ENCODE measurements around the gene CFH.
"Not testable (repeated sequence)": the region's sequence is repeated elsewhere in the genome, so short reads cannot be mapped to it uniquely, and the experiment has no call there.

CFH gene

DNA sequence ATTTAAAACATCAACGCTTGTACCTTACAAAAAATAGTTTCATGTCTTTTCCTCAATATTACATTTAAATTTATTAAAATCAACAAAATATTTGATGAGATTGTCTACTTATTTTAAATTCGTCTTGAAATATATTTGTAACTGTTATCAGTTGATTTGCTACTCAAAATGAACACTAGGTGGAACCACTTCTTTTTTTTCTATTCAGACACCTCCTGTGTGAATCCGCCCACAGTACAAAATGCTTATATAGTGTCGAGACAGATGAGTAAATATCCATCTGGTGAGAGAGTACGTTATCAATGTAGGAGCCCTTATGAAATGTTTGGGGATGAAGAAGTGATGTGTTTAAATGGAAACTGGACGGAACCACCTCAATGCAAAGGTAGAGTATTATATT is 91.4 kb downstream of the CFH start:
- DNase-seq (ENCODE audit: low spot score) (peak; percentile 39), FAIRE-seq (peak; percentile 92)

DNA sequence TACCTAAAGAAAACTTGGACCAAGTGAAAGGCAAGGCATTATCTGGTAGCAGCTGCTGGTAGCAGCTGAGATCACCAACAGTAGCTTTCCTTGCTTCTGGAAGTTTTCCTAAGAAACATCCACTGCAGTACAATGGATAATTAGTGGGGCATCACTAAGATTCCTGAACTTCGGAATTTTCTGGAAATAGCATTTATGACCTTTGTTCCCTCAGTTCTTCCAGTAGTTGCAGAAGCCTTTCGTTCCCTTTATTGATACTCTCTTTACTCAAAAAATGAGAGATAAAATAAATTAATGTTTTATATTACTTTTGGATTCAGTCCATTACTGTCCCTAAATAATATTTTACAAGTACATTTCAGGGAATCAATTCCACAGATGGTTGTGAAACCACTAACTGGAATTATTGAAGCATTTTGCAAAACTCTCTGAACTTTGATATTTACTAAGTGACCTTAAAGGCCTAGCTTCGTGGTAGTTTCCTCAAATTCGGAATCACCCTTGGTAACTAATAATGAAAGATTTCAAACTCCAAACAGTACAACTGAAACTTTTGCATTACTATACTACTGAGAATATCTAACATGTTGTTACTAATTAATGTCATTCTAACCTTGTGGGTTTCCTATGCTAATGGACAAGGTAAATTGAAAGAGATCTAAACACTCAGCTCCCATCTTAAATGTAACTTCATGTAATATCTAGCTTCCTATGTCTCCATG is 113.3 kb downstream of the CFH start:
- DNase-seq (ENCODE audit: low spot score); FAIRE-seq: not testable (repeated sequence)

DNA sequence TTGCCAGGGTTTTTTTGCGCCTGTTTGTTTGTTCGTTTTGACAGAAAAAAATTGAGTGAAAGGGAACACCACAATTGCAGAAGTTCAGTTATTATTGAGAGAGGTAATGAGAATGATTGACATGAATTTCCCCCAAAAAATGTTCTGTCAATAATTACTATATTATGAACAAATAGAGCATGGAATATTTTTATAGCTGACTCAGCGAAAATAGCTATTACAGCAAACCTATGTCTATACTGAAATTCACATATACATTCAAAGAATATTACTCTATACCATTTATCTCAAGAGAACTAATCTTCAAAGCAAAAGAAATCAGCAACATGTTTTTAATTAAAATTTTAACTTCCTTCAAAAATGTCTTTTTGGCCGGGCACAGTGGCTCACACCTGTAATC is 118.0 kb downstream of the CFH start:
- not testable (repeated sequence) for FAIRE-seq; DNase-seq (ENCODE audit: low spot score)

DNA sequence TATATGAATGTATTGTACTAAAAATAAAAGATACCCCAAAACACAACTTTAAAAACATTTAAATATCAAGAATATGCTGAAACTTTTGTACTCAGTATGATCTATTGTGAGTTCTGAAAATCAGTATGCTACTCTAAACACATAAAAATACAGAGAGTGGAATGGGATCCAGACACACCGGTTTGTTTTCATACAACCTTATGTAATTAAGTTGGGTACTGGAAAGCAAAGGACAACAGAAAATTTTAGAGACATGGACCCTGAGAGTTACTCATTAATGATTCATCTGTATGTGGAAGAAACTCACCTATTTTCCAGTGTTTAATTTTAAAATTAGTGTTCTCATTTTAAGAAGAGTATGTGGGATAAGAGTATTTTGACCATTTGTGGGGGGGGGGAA is 121.9 kb downstream of the CFH start:
- FAIRE-seq (no peak), DNase-seq (ENCODE audit: low spot score) (no peak)

DNA sequence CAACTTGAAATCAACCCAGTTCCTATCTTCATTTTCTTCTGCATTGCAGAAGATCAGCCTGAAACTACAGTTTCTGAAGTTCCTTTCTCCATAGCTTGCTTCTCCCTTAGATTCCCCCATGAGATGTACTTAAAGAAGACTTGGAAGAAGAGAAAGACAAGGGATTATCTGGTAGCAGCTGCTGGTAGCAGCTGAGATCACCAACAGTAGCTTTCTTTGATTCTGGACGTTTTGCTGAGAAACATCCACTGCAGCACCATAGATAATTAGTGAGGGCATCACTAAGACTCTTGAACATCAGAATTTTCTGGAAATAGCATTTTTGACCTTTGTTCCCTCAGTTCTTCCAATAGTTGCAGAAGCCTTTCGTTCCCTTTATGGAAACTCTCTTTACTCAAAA is 122.3 kb downstream of the CFH start:
- FAIRE-seq (no peak), DNase-seq (ENCODE audit: low spot score) (no peak)

DNA sequence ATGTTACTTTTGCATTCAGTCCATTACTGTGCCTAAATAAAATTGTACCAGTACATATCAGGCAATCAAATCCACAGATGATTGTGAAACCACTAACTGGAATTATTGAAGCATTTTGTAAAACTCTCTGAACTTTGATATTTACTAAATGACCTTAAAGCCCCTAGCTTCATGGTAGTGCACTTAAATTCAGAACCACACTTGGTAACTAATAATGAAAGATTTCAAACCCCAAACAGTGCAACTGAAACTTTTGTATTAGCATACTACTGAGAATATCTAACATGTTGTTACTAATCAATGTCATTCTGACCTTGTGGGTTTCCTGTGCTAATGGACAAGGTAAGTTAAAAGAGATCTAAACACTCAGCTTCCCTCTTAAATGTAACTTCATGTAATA is 122.8 kb downstream of the CFH start, which contains the start of gene CFHR3:
CFHR3 (plus strand) TSS at position 238 of the 400 bp plus-strand sequence; CDS start at position 285, 47 bp downstream.
- FAIRE-seq (no peak), DNase-seq (ENCODE audit: low spot score) (no peak)

DNA sequence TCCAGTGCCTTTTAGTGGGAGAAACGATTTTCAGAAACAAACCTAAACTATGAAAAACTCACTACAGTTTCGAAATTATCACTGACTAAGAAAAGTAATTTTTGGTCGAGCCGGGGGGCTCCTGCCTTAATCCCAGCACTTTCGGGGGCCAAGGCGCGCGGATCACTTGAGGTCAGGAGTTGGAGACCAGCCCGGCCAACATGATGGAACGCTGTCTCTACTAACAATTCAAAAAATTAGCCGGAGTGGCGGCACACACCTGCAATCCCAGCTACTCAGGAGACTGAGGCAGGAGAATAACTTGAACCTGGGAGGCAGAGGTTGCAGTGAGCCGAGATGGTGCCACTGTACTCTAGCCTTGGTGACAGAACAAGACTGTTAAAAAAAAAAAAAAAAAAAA is 125.8 kb downstream of the CFH start:
- FAIRE-seq = no peak

DNA sequence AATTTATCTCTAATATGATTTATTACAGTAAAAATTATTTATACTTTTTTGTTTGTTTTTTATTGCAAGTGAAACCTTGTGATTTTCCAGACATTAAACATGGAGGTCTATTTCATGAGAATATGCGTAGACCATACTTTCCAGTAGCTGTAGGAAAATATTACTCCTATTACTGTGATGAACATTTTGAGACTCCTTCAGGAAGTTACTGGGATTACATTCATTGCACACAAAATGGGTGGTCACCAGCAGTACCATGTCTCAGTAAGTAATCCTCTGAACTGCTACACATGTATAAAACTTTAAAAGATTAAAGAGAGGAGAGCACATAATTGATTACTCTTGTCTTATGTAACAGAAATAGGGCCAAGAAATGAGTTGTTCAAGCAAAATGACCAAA is 127.2 kb downstream of the CFH start:
- FAIRE-seq = no peak

More for the DNA sequence above, 125.8 kb downstream of the CFH start:
- DNase-seq (ENCODE audit: low spot score) = no peak

DNA sequence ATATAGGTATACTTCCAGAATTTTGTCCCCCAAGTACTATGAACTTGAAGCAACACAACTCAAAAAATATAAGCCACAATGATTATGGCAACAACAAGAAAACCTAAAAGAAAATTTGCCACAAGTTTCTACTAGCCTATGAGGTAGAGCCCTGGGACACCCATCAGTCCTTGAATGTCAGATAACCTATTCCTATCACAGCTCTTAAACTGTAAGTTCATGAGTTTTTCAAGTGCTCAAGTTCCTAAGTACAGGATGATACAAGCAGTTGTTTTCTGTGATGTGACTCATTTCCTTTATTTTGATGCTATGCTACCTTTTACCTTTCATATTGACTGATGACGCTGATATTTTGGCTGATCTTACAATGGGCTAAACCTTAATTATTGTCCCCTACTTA is 139.4 kb downstream of the CFH start:
- not testable (repeated sequence) for FAIRE-seq

More for the DNA sequence above, 127.2 kb downstream of the CFH start:
- no peak for DNase-seq (ENCODE audit: low spot score)

DNA sequence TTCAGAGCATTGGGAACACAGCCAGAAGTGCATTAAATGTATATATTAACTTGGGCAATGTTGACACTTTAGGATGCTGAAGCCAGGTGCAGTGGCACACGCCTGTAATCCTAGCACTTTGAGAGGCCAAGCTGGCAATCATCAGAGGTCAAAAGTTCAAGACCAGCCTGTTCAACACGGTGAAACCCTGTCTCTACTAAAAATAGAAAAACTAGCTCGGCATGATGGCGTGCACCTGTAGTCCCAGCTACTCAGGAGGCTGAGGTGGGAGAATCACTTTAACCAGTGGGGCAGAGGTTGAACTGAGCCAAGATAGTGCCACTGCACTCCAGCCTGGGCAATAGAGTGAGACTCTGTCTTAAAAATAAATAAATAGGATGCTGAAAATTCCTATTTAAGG is 142.3 kb downstream of the CFH start:
- not testable (repeated sequence) for FAIRE-seq; DNase-seq (ENCODE audit: low spot score)

More for the DNA sequence above, 139.4 kb downstream of the CFH start:
- not testable (repeated sequence) for DNase-seq (ENCODE audit: low spot score)

Data from RCC 7860 (cell line).